CD4-positive, alpha-beta T cell treated with Interleukin-4 for 1 hour (primary cell): Measurements from ENCODE around the gene GPN1.
"Not testable (repeated sequence)": the region's sequence is repeated elsewhere in the genome, so short reads cannot be mapped to it uniquely, and the experiment has no call there.

Experiments used
- DNase-seq, 2 donors: peaks; one replicate each; pipeline ENCODE4 v3.0.0-alpha.2; 2020 to 2022

The GPN1 gene

DNA sequence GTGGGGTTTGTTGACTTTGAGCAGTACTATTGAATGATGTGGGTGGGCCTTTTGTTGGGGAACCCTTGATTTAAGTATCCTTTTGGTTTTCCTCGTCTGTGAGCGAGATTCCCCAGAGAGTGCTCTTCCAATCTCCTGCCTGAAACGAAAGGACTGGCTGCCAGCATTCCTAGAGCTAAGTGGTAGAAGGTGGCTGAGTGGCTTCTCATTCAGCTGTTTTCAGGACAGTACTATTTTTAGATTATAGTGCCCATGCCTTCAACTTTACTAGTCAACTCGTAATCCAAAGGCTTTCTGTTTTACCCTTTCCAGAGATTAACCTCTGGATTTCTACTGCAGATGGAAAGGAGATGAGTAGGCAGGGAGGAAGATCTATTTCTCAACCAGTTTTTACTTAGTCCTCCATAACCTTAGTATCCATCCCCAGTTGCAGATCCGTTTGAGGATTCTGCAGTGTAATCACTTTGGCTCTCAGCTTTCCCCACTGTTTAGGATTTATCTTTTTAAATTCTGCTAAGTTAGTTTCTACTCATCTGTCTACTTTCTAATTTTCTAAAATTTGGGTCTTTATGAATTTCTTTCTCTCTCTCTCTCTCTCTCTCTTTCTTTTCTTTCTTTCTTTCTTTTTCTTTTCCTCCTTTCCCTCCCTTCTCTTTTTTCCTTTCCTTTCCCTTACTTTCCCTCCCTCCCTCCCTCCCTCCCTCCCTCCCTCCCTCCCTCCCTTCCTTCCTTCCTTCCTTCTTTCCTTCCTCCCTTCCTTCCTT lies 44.1 kb downstream of the GPN1 start:
- no peak for DNase-seq

- no peak for DNase-seq
Observed at GRCh38 chr2:27680571-27680970, 51.7 kb downstream of the GPN1 start.

DNA sequence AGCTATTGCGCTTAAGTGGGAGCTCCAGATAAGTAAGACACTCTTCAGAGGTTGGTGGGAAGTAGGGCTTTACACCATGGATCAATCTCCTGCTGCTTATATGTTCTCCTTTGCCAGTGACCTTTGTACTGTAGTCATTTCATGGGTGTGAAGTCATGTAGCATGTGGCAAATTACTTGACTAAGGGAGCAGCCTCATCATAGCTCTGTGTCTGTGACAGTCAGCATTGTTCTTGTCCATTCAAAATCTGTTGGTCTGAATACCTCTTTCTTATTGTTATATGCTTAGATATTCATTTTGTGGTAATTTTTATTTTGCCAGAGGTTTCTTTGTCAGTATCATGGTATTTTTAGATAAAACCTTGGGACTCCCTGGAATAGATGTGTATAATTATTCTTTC lies 53.0 kb downstream of the GPN1 start:
- DNase-seq: no peak

DNA sequence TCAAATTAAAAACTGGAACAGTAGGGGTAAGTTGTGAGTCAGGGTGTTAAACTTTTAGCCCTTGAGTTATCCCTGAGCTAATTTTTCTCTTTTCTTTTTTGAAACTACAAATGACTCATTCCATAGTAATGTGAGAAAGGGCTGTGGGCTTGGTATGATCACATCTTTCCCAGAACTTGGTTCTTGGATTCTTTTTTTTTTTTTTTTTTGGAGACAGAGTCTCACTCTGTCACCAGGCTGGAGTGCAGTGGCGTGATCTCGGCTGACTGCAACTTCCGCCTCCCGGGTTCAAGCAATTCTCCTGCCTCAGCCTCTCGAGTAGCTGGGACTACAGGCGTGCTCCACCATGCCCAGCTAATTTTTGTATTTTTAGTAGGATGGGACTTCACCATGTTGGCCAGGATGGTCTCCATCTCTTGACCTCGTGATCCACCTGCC lies 53.5 kb downstream of the GPN1 start:
- DNase-seq: not testable (repeated sequence)

- DNase-seq: peak; percentile 86 to 93
Observed at GRCh38 chr2:27683390-27684071, 54.7 kb downstream of the GPN1 start.

DNA sequence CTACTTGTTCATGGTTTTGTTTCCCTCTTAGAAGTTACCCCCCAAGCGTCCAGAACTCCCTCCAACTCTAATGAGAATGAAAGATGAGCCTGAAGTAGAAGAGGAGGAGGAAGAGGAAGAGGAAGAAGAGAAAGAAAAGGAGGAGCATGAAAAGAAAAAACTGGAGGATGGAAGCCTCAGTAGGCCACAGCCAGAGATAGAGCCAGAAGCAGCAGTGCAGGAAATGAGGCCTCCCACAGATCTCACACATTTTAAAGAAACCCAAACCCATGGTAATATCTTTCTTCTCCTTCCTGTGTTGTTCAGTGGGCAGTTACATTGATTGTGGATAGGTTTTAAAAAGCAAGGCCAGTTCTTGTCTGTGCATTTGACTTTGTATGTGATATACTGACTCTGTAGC lies 56.2 kb downstream of the GPN1 start:
- DNase-seq: peak in 1 of 2 donors; percentile 27

- no peak for DNase-seq
Observed at GRCh38 chr2:27685577-27685976, 56.7 kb downstream of the GPN1 start.

DNA sequence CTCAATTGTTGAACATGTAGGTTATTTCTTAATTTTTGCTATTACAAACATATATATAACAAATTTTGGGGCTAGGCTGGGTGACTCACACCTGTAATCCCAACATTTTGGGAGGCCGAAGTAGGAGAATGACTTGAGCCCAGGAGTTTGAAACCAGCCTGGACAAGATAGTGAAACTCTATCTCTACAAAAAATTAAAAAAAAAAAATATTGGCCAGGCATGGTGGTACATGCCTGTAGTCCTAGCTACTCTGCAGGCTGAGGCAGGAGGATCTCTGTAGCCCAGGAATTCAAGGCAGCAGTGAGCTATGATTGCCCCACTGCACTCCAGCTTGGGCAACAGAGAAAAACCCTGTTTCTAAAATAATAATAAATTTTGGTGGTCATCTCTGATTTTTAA lies 58.4 kb downstream of the GPN1 start:
- no peak for DNase-seq

- DNase-seq: no peak
Observed at GRCh38 chr2:27689424-27689823, 60.6 kb downstream of the GPN1 start.

- no peak for DNase-seq
Observed at GRCh38 chr2:27690052-27690451, 61.2 kb downstream of the GPN1 start.

- no peak for DNase-seq
Observed at GRCh38 chr2:27697660-27698059, 68.8 kb downstream of the GPN1 start.
